Glutamatergic neuron (in vitro differentiated cells): ENCODE measurements around the gene SLC7A7. TPM values are rescaled to one million over a fixed set of nuclear protein-coding genes. Genes with fewer than 3 reads are reported as not detected.
"Not testable (repeated sequence)": the region's sequence is repeated elsewhere in the genome, so short reads cannot be mapped to it uniquely, and the experiment has no call there.

ENCODE experiments used
- DNase-seq: peaks from one replicate; pipeline ENCODE4 v3.0.0; 2022
- H3K27ac Mint-ChIP-seq: one replicate; pipeline ENCODE4 v1.8.0; 2020; ENCODE audit warnings: mild to moderate bottlenecking, mixed read lengths, inconsistent platforms; ENCODE audit not compliant: unreplicated experiment
- H3K27me3 Mint-ChIP-seq: one replicate; pipeline ENCODE4 v1.8.0; 2020; ENCODE audit warnings: mild to moderate bottlenecking, moderate library complexity, mixed read lengths, inconsistent platforms; ENCODE audit not compliant: unreplicated experiment
- H3K36me3 Mint-ChIP-seq: one replicate; pipeline ENCODE4 v1.8.0; 2020; ENCODE audit warnings: mild to moderate bottlenecking, mixed read lengths, inconsistent platforms; ENCODE audit not compliant: unreplicated experiment
- H3K4me1 Mint-ChIP-seq: one replicate; pipeline ENCODE4 v1.8.0; 2020; ENCODE audit warnings: mild to moderate bottlenecking, low read depth, mixed read lengths, inconsistent platforms; ENCODE audit not compliant: unreplicated experiment
- H3K4me3 Mint-ChIP-seq: one replicate; pipeline ENCODE4 v1.8.0; 2020; ENCODE audit warnings: mild to moderate bottlenecking, mixed read lengths, inconsistent platforms; ENCODE audit not compliant: unreplicated experiment
- H3K9me3 Mint-ChIP-seq: one replicate; pipeline ENCODE4 v1.8.0; 2020; ENCODE audit warnings: mild to moderate bottlenecking, moderate library complexity, mixed read lengths, inconsistent platforms; ENCODE audit not compliant: unreplicated experiment
- total RNA-seq: library from RNA; stranded (reverse); fragmentation: NEBNext Ultra II Directional; extraction: Animal tissue kit (Norgen Biotek cat#: 25700); gene quantifications from one replicate; pipeline ENCODE4 v1.2.1, GENCODE V29; 2021; ENCODE audit not compliant: unreplicated experiment
- TF ChIP-seq, protein P1 (sequence below): fragments of 200-600 bp; sonication (generic); IDR thresholded peaks from one replicate; pipeline ENCODE4 v1.5.0; 2021; ENCODE audit not compliant: partially characterized antibody, unreplicated experiment

Gene SLC7A7
- total RNA-seq, 1 donor from 2014 or later = 1.7 TPM

DNA sequence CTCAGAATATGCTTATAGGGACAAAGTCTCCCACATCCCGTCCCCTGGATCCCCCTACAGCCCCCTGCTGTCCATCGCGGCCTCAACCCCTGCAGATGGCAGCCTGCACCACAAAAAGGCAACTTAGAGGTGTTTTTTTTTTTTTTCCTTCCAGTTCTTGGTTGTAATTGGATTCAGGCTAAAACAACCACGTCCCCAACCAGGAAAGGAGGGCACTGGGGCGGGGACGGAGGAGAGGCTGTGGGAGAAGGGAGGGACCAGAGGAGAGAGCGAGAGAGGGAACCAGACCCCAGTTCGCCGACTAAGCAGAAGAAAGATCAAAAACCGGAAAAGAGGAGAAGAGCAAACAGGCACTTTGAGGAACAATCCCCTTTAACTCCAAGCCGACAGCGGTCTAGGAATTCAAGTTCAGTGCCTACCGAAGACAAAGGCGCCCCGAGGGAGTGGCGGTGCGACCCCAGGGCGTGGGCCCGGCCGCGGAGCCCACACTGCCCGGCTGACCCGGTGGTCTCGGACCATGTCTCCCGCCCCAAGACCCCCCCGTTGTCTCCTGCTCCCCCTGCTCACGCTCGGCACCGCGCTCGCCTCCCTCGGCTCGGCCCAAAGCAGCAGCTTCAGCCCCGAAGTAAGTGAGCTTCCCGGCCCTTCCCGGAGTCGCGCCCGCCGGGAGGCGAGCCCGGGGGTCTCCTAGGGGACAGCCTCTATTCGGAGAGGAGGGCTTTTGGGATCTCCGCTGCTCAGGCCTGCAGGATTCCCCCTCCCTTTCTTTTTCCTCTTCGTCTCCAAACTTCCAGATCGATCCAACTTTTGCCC lies 21.3 kb upstream of the SLC7A7 start, which contains the start of gene MMP14:
Gene MMP14, plus strand, starts transcription at position 285 of the 813 bp plus-strand sequence. Its CDS starts 233 bp downstream, at position 518.
- peak; percentile 66 for DNase-seq
- H3K4me3 Mint-ChIP-seq = peak within 1 kb of the TSS; percentile 97
- no peaks in the 10 kb centered on the region for H3K36me3 Mint-ChIP-seq
- H3K9me3 Mint-ChIP-seq = peaks cover 15% of the 10 kb centered on the region
- TF ChIP-seq, protein P1, sequence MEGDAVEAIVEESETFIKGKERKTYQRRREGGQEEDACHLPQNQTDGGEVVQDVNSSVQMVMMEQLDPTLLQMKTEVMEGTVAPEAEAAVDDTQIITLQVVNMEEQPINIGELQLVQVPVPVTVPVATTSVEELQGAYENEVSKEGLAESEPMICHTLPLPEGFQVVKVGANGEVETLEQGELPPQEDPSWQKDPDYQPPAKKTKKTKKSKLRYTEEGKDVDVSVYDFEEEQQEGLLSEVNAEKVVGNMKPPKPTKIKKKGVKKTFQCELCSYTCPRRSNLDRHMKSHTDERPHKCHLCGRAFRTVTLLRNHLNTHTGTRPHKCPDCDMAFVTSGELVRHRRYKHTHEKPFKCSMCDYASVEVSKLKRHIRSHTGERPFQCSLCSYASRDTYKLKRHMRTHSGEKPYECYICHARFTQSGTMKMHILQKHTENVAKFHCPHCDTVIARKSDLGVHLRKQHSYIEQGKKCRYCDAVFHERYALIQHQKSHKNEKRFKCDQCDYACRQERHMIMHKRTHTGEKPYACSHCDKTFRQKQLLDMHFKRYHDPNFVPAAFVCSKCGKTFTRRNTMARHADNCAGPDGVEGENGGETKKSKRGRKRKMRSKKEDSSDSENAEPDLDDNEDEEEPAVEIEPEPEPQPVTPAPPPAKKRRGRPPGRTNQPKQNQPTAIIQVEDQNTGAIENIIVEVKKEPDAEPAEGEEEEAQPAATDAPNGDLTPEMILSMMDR = no peak
- peak within 1 kb of the TSS; percentile 98 for H3K27ac Mint-ChIP-seq
- H3K4me1 Mint-ChIP-seq = peaks cover 14% of the 10 kb centered on the region
- H3K27me3 Mint-ChIP-seq = peaks cover 10% of the 10 kb centered on the region

DNA sequence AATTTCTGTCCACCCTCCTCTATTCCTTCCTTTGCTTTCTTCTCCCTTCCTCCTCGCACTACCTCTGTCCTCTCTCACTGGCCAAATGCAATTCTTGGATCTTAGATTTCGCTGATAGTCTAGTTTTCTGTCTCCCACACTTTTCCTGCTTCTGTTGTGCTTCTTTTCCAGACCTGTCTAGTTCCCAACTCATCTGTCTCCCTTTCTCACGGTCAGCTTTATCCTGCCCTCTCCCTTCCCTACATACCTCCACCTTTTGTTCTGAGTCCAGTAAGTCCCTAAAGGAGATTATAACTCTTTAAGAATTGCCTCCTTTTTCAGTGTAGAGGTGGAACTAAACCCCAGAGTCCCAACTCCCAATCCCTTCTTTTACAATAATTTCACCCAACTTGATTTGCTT lies 20.3 kb upstream of the SLC7A7 start:
- peaks cover 16% of the 10 kb centered on the region for H3K4me1 Mint-ChIP-seq
- TF ChIP-seq, protein P1 = no peak
- no peak for DNase-seq
- peaks cover 10% of the 10 kb centered on the region for H3K27me3 Mint-ChIP-seq
- no peaks in the 10 kb centered on the region for H3K36me3 Mint-ChIP-seq
- H3K27ac Mint-ChIP-seq = peak overlapping the region; percentile 98
- H3K4me3 Mint-ChIP-seq = peak overlapping the region; percentile 97
- H3K9me3 Mint-ChIP-seq = peaks cover 15% of the 10 kb centered on the region

DNA sequence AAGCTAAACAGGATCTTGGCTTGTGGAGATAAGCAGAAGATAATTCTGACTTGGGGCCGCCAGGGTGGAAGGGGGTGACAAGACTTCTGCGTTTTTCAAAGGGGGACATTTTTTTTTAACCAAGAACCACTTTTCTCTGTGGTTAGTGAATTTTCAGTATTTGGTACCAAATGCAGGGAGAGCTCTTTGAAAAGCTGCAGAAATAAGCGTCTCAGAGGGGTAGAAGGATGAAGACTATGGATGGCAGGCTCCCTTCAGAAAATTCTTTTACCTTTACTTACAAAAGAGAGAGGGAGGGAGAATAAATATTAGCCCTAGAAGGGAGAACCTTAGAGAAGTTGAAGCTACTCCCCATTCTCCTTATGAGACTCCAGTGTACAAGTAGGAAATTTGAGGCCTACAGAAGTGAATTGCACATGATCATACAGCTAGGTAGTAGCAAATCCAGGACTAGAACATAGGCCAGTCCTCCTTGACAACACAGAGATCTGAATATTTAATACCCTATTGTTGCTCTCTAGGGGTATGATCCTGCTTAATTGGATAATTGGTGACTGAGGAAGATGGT lies 15.3 kb upstream of the SLC7A7 start:
- H3K27ac Mint-ChIP-seq = peak overlapping the region; percentile 91
- TF ChIP-seq, protein P1 = no peak
- H3K4me1 Mint-ChIP-seq = peaks cover 13% of the 10 kb centered on the region
- peaks cover 3% of the 10 kb centered on the region for H3K27me3 Mint-ChIP-seq
- H3K9me3 Mint-ChIP-seq = peaks cover 3% of the 10 kb centered on the region
- DNase-seq = no peak
- no peaks in the 10 kb centered on the region for H3K36me3 Mint-ChIP-seq
- peak overlapping the region; percentile 86 for H3K4me3 Mint-ChIP-seq

DNA sequence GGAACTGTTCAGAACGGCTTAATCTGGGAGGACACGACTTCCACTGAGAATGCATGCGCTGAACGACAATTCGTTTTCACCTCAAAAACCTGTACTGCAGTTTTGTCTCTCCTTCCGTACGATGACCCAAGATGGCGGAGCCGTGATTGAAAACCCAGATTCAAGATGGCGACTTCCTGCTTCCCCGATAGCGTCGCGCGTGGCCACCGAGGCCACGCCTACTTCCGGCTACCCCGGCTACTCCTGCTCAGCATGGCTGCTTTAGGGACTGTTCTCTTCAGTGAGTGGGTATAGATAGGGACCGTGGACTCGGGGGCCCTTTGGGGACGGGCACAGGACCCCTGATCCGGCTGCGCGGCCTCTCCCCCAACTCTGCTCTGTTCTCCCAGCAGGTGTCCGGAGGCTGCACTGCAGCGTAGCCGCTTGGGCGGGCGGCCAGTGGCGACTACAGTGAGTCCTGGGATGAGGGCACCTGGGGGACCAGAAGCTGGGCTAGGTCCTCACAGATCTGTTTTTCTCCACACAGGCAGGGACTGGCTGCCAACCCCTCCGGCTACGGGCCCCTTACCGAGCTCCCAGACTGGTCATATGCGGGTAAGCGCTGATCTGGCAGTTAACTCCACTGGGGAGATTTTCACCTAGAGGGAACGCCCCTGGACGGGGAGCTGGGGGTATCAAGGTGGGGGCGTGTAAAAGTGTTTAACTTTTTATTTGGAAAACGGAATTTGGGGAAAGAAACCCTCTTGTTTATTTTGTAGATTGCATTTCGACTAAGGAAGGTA lies 14.6 kb upstream of the SLC7A7 start, which contains the start of gene MRPL52:
Gene MRPL52, plus strand, starts transcription at position 227 of the 782 bp plus-strand sequence. Its CDS starts 26 bp downstream, at position 253.
- peak within 1 kb of the TSS; percentile 91 for H3K27ac Mint-ChIP-seq
- H3K9me3 Mint-ChIP-seq = peaks cover 3% of the 10 kb centered on the region
- H3K4me3 Mint-ChIP-seq = peak within 1 kb of the TSS; percentile 86
- H3K36me3 Mint-ChIP-seq = no peaks in the 10 kb centered on the region
- H3K27me3 Mint-ChIP-seq = peaks cover 3% of the 10 kb centered on the region
- peak; percentile 82 for DNase-seq
- TF ChIP-seq, protein P1 = no peak
- peaks cover 10% of the 10 kb centered on the region for H3K4me1 Mint-ChIP-seq

DNA sequence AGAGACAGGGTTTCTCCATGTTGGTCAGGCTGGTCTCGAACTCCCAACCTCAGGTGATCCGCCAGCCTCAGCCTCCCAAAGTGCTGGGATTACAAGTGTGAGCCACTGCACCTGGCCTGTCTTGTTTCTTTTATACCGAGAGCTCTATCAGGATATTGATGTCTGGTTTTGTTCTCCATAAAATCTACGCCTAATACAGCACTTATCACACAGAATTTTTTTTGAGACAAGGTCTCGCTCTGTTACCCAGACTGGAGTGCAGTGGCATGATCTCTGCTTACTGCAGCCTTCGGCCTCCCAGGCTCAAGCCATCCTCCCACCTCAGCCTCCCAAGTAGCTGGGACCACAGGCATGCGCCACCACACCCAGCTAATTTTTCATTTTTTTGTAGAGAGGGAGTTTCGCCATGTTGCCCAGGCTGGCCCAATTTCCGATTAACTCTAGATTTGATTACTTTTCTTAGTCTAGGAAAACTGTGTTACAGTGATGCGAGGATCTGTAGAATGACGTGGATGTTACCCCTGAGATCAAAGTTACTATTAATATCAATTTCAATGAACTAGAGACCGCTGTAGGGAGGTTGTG lies 13.9 kb upstream of the SLC7A7 start:
- not testable (repeated sequence) for H3K27me3 Mint-ChIP-seq, DNase-seq, H3K9me3 Mint-ChIP-seq, H3K36me3 Mint-ChIP-seq
- H3K4me1 Mint-ChIP-seq = peaks cover 10% of the 10 kb centered on the region
- H3K4me3 Mint-ChIP-seq = peak overlapping the region; percentile 86
- H3K27ac Mint-ChIP-seq = peak overlapping the region; percentile 91
